Transverse colon (tissue), 4 donors: Measurements from ENCODE around the gene KIAA1549. TPM values are rescaled to one million over a fixed set of nuclear protein-coding genes. Genes with fewer than 3 reads are reported as not detected.
"Not testable (repeated sequence)": the region's sequence is repeated elsewhere in the genome, so short reads cannot be mapped to it uniquely, and the experiment has no call there.

Experiments used
- DNase-seq: peaks from one replicate; pipeline ENCODE4 v3.0.0-alpha.2; 2019
- H3K27ac ChIP-seq, 4 donors: fragments of 200-600 bp; sonication (generic); 2 replicates each; pipeline ENCODE4 v1.5.1; 2016 to 2018; ENCODE audit warnings: inconsistent platforms in 4 of 4
- H3K27me3 ChIP-seq: fragments of 200-600 bp; sonication (generic); 2 replicates; pipeline ENCODE4 v1.5.1; 2017; ENCODE audit warnings: inconsistent platforms
- H3K36me3 ChIP-seq, 4 donors: fragments of 200-600 bp; sonication (generic); 2 replicates each; pipeline ENCODE4 v1.5.1; 2017 to 2019; ENCODE audit warnings: inconsistent platforms in 4 of 4
- H3K4me1 ChIP-seq, 4 donors: fragments of 200-600 bp; sonication (generic); 2 replicates each; pipeline ENCODE4 v1.5.1; 2017 to 2020; ENCODE audit warnings: inconsistent platforms in 4 of 4
- H3K4me3 ChIP-seq, 4 donors: fragments of 200-600 bp; sonication (generic); 1 replicate in 1 of 4; 2 replicates in 3 of 4; pipeline versions ENCODE4 v1.5.1 to v1.6.1; 2017 to 2019; ENCODE audit warnings: inconsistent platforms in 4 of 4
- H3K9me3 ChIP-seq, 2 donors: fragments of 200-600 bp; sonication (generic); 2 replicates each; pipeline ENCODE4 v1.5.1; 2017 to 2019; ENCODE audit warnings: inconsistent platforms in 2 of 2
- CTCF ChIP-seq, 5 experiments: fragments of 200-600 bp in 3 of 5; fragments of 450-650 bp in 2 of 5; sonication (generic) in 3 of 5; IDR thresholded peaks; 1 replicate in 2 of 5; 2 replicates in 3 of 5; pipeline ENCODE4 v1.5.1; 2016 to 2017; ENCODE audit warnings: antibody characterized with exemption in 5 of 5, inconsistent platforms in 3 of 5, mild to moderate bottlenecking in 2 of 5, moderate library complexity in 1 of 5
- EP300 ChIP-seq: sonication (generic); formaldehyde crosslinking; IDR thresholded peaks from one replicate; pipeline ENCODE4 v1.6.1; 2017; ENCODE audit warnings: antibody characterized with exemption, low read depth
- POLR2A ChIP-seq: fragments of 450-650 bp; IDR thresholded peaks from one replicate; pipeline ENCODE4 v1.6.1; 2016; ENCODE audit warnings: antibody characterized with exemption, mild to moderate bottlenecking, moderate library complexity
- POLR2AphosphoS5 ChIP-seq, 3 donors: sonication (generic); formaldehyde crosslinking; IDR thresholded peaks; one replicate each; pipeline ENCODE4 v1.6.1; 2016; ENCODE audit warnings: antibody characterized with exemption in 3 of 3
- WGBS, 2 donors: methylation state at CpG; one replicate each; pipeline ENCODE4 v1.1.5; 2018; ENCODE audit warnings: low coverage in 1 of 2; 5-methylcytosine and 5-hydroxymethylcytosine counted together
- in situ Hi-C, 4 donors: fragments of 200-750 bp; cut with MboI; loops; one replicate each; pipeline versions ENCODE4 v1.15.0 to v1.15.1; 2017; ENCODE audit warnings: low sequenced_read_pairs in 3 of 4, low pct_ligation_motif_present in 1 of 4, low pct_unique_long_range_greater_than_20kb in 1 of 4
- intact Hi-C: fragments of 100-400 bp; cut with DNase I; formaldehyde crosslinking; loops from one replicate; pipeline ENCODE4 v1.15.1; 2023; ENCODE audit warnings: low total_unique reads
- total RNA-seq, 4 donors: library from RNA; depleted of rRNA; stranded (reverse); fragments of >200 nt; gene quantifications; one replicate each; pipeline ENCODE4 v1.1.0, GENCODE V29; 2016

The KIAA1549 gene
- 1 to 10 TPM in 2 of 4 donors, under 1 TPM in 2; 0.37 to 1.5 (median 0.93) TPM for total RNA-seq

- peak within 1 kb of the TSS; percentile 55 to 68 (median 61) for H3K4me3 ChIP-seq
- peak; percentile 71 for DNase-seq
- in situ Hi-C loops (no loop called here), intact Hi-C loops (no loop called here)
- TF ChIP-seq POLR2AphosphoS5 (IDR thresholded peaks at IDR 0.05) (no peak), POLR2A (no peak), CTCF (IDR thresholded peaks at IDR 0.05) (no peak), EP300 (no peak)
- H3K36me3 ChIP-seq, result no peaks in the 10 kb centered on the region
- peaks cover 0 to 17% (median 16%) of the 10 kb centered on the region in 4 donors for H3K4me1 ChIP-seq
- H3K27ac ChIP-seq, result peak within 1 kb of the TSS in 2 of 4 donors; percentile 43 to 53
- no peaks in the 10 kb centered on the region for H3K9me3 ChIP-seq
- WGBS, 2 donors, result 1% methylated on average over 56 of the region's 105 CpGs; no CpG with 5 or more reads in 1 of the 2 donors
- H3K27me3 ChIP-seq, result peaks cover 8% of the 10 kb centered on the region
Observed at GRCh38 chr7:138981332-138982203, at the start of gene KIAA1549. Gene KIAA1549 (minus strand): TSS chr7:138981389. CDS start chr7:138981269, 120 bp downstream.

GRCh38 chr7:139029353-139029752 lies 48.2 kb upstream of the KIAA1549 start:
- WGBS, 2 donors, result 80 to 93% methylated on average over 2 to 3 of the region's 3 CpGs
- in situ Hi-C loops, result no loop called here
- DNase-seq, result no peak

GRCh38 chr7:139026551-139026950 lies 45.4 kb upstream of the KIAA1549 start:
- TF ChIP-seq POLR2AphosphoS5 (IDR thresholded peaks at IDR 0.05) (no peak), EP300 (no peak), POLR2A (no peak), CTCF (IDR thresholded peaks at IDR 0.05) (no peak)
- Histone ChIP-seq H3K27ac (no peak overlapping the region), H3K27me3 (no peaks in the 10 kb centered on the region), H3K36me3 (peaks cover 0 to 18% (median 9%) of the 10 kb centered on the region in 4 donors), H3K9me3 (no peaks in the 10 kb centered on the region), H3K4me3 (no peak overlapping the region), H3K4me1 (no peaks in the 10 kb centered on the region)
- in situ Hi-C loops (no loop called here), intact Hi-C loops (no loop called here)
- 94 to 98% methylated on average over 5 to 6 of the region's 6 CpGs for WGBS, 2 donors
- DNase-seq, result no peak

More at GRCh38 chr7:139029353-139029752, 48.2 kb upstream of the KIAA1549 start:
- Histone ChIP-seq H3K27me3 (no peaks in the 10 kb centered on the region), H3K9me3 (no peaks in the 10 kb centered on the region), H3K4me3 (no peak overlapping the region), H3K36me3 (peaks cover 0 to 18% (median 9%) of the 10 kb centered on the region in 4 donors), H3K4me1 (peaks cover 0 to 2% (median under 1%) of the 10 kb centered on the region in 4 donors), H3K27ac (no peak overlapping the region)
- no peak for TF ChIP-seq POLR2AphosphoS5 (IDR thresholded peaks at IDR 0.05)
- TF ChIP-seq CTCF (IDR thresholded peaks at IDR 0.05), result no peak
- TF ChIP-seq EP300, result no peak
- no peak for TF ChIP-seq POLR2A
- intact Hi-C loops, result no loop called here

- H3K4me1 ChIP-seq, H3K4me3 ChIP-seq, H3K27me3 ChIP-seq, H3K9me3 ChIP-seq, H3K27ac ChIP-seq, in situ Hi-C loops, intact Hi-C loops, DNase-seq: not testable (repeated sequence)
- H3K36me3 ChIP-seq, result peaks cover 0 to 18% (median 9%) of the 10 kb centered on the region in 4 donors
- 83 to 93% methylated on average over 2 to 5 of the region's 5 CpGs for WGBS, 2 donors
Observed at GRCh38 chr7:139025861-139026260, 44.7 kb upstream of the KIAA1549 start.
